HUDEP-2 (cell line): ENCODE results near the gene TSC22D1.
"Not testable (repeated sequence)": the region's sequence is repeated elsewhere in the genome, so short reads cannot be mapped to it uniquely, and the experiment has no call there.

ENCODE experiments used
- DNase-seq, 76 experiments: peaks; one replicate each; lab custom pipeline; 2025; ENCODE audit not compliant: unreplicated experiment in 76 of 76; lab: John Stamatoyannopoulos, UW

Gene TSC22D1

DNA sequence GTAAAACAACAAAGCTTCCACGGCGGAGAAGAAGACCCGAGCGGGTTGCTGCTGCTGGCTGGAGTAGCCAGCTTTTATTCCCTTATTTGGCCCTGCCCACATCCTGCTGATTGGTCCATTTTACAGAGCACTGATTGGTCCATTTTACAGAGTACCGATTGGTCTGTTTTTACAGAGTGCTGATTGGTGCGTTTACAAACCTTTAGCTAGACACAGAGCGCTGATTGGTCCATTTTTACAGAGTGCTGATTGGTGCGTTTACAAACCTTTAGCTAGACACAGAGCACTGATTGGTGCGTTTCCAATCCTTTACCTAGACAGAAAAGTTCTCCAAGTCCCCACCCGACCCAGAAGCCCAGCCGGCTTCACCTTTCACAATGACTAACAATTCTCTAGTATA lies 119.9 kb downstream of the TSC22D1 start:
- DNase-seq = not testable (repeated sequence)

DNA sequence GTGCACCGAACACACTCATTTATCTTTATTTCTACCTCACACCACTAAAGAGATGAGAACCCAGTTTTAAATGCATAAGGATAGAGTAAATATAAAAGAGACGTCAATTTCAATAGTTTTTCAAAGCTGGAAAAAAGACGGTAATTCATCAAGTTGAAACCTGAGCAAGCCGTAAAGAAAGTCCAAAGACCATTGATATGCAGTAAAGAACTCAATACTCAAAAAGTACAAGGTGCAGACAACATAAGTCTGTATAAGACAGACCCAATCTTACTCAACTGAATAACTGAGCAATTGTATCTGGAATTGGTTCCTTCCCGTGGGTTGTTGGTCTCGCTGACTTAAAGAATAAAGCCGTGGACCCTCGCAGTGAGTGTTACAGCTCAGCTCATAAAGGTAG lies 120.4 kb downstream of the TSC22D1 start:
- no peak for DNase-seq

DNA sequence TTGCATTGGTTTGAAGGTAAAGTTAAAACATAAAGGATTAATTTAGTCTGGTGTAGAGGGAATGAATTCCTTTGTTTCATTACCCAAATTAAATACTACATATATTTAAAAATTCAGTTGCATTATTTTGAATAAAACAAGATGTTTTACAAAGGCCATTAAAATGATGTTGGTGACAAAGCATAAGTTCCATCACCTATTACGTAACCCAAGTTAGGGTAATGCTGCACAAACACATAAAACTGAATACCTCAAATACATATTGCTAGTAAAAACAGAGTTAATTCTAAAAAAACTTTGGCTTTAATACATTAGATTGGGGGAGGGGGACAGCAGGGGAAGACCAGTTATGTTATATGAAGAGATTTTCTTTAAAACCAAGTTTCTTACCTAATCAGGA lies 122.2 kb downstream of the TSC22D1 start:
- DNase-seq = no peak

GRCh38 chr13:44453069-44453468 lies 123.1 kb downstream of the TSC22D1 start:
- DNase-seq = no peak

DNA sequence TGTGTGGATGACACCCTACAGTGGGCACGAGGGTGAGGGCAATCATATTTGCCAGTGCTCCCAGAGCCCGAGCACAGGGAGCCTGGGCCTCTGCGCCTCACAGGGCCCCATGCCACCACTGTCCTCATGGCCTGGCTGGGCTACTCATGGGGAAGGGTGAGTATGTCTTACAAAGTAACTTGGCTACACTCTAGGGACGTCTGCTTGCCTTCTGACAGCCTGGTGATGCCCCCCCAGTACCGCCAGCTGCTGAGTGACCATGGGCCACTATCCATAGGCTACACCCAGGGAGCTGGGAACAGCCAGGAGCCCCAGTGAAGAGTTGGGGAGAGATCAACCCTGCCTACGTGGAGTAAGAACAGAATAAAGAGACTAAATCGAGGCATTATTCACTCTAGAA lies 123.7 kb downstream of the TSC22D1 start:
- no peak for DNase-seq

DNA sequence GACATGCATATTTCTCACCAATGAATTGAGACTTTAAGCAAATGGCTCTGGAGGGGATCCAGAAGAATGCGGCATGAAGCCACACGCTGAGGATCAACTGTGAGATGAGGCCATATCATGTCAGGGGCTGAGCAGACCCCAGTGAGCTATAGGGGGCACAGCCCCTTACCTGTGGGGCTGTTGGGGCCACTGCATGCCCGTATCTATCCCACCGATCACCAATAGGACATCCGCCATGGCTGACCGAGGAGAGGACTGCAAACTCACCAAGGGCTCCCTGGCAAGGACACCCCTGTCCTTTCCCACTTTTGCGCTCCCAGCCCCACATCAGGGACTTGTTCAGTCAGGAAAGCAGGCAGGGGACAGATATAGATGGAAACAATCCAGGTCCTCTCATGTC lies 124.5 kb downstream of the TSC22D1 start:
- no peak for DNase-seq

DNA sequence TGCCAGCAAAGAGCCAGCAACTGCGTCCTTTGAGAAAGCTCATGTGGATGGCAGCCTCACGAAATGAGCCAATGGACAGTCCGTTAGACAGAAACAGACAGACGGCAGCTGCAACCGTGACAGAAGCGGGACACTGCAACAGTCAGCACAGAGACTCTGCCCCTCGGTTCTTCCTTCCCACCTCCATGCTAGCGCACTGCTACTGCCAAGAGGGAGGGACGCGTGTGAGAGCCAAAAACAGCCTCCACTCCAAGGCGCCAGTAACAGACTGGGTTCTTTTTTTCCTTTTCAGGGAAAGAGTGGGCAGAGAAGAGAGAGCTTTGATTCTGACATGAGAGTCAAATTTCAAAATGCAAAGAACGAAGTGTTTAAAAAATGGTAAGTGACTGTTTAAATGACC lies 125.0 kb downstream of the TSC22D1 start:
- no peak for DNase-seq

DNA sequence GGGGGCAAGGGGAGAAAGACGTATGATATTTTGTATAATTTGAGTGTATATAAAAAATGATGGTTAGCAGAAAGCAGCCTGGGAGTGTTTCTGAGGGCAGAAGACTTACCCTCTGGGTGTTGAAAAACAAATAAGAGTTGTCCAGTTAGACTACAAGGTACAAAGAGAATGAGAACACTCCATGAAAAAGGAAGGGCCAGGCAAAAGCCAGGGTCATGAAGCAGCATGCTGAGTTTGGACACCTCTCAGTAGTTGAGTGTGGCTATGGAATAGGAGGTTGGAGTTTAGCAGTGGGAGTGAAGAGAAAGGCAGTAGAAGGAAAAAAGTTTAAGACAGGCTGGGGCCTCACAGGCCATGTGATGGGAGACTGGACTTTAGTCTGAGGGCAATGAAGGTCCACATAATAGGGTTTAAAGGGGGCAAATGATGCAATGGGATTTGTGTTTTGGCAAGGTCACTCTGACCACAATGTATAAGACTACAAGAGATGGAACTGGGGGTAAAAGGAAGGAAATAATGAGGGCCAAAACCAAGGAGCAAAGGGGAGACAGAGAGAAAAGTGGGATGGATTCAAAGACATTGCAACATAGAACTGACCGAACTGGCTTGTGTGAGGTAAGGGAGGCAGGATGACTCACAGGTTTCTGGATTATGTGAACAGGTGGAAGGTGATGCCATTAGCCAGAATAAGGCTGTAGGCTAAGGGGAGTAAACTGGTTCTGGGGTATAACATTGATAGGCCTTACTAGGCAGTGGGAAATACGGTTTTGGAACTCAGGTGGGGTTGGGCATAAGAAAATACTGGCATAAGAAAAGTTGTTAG lies 125.9 kb downstream of the TSC22D1 start:
- DNase-seq = no peak

DNA sequence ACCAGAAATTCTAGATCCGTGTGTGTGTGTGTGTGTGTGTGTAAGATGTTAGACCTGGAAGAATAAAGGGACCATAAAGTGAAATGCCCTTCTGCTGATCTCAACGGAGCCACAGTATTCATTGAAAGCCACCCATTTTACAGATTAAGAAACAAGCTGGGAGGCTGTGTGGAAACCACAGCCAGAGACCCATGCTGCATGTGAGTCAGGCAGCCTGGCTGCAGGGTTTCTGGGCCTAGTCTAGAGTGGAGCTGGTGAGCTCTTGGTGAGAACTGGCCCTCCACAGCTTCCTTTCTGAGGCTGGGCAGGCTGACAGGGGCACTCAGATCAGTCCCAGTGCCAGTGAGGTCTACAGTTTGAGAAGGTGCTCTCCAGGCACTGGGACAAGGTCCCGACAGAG lies 127.3 kb downstream of the TSC22D1 start:
- DNase-seq = no peak

DNA sequence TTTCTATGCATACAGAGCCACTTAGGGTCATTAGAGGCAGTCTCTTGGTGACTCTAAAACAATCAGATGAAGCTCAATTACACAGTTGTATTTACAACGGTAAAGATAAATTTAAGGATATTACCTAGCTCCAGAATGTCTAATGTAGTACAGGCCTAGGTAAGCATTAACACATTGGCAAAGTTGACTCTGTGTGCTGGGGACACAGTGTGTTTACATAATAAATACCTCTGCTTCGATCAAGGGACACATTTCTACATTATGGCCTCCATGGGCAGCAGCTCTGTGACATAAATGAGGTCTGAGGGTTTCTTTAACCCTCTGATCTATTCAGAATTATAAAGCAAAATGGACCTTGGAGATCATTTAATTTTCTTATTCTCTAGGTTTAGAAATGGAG lies 127.8 kb downstream of the TSC22D1 start:
- DNase-seq = no peak

GRCh38 chr13:44447783-44448321 lies 128.3 kb downstream of the TSC22D1 start:
- DNase-seq = no peak

- DNase-seq = no peak
Observed at GRCh38 chr13:44440046-44440608, 136.0 kb downstream of the TSC22D1 start.

DNA sequence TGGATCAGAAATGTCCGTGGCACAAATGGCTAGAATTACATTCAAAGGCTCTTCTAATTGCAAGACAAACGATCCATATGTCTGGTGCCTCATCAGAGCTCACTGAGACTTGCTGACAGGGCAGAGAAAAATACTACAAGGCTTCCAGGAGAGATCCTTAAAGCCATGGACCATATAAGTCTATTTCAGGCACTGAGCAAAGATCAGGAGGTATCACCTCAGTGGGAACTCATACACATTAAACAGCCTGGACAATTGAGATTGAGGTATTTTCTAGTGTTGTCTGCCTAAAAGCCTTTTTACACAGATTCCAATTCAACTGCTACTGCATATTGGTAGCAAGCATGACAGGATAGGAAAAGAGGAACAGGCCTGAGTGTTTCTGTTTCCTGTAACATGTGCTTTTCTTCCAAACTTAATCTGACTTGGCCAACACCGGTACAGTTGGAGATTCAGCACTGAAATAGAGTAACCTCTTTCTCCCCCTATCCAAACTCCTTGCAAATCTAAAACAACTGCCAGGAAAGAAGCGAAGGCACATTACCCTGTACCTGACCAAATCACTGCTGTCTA lies 136.6 kb downstream of the TSC22D1 start:
- DNase-seq = no peak

GRCh38 chr13:44438234-44438579 lies 137.9 kb downstream of the TSC22D1 start:
- no peak for DNase-seq

- DNase-seq = peak in 28 of 76 experiments; percentile 2 to 69 (median 42)
Observed at GRCh38 chr13:44437356-44438233, 138.5 kb downstream of the TSC22D1 start.

DNA sequence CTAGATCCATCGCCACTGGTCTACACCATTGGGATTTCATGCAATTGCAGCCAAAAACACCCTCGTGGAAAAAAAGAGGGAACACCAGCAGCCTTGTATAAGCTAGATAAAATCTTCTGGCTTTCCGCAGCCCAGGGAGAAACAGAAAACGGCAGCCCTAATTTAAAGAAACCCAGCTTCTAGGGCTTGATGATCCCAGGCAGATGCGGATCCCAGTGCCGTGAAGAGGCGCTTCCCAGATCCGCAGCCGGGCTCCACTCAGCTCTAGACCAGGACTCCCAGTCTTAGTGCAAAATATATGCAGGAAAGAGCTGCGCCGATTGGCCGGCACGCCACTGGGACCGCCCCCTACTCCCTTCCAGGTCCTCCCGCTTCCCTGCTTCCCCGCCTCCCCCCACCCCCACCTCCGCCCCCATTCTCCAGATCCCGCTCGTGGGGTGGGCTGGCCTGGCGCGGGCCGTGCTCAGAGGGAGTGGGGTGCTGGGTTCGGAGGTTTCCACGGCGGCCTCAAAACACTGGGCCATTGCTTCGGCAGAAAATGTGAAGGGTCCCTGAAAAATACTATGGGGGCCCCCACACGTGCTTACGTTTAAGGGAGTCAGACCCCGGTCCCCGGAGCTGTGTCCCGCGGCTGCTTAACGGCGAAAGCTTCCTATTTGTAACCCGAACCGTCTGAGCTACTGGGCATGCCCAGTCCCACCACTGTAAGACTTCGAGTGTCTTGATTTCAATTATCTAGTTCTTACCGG lies 139.4 kb downstream of the TSC22D1 start:
- peak in 74 of 76 experiments; percentile 12 to 89 (median 73) for DNase-seq

GRCh38 chr13:44435919-44436510 lies 140.1 kb downstream of the TSC22D1 start:
- no peak for DNase-seq

DNA sequence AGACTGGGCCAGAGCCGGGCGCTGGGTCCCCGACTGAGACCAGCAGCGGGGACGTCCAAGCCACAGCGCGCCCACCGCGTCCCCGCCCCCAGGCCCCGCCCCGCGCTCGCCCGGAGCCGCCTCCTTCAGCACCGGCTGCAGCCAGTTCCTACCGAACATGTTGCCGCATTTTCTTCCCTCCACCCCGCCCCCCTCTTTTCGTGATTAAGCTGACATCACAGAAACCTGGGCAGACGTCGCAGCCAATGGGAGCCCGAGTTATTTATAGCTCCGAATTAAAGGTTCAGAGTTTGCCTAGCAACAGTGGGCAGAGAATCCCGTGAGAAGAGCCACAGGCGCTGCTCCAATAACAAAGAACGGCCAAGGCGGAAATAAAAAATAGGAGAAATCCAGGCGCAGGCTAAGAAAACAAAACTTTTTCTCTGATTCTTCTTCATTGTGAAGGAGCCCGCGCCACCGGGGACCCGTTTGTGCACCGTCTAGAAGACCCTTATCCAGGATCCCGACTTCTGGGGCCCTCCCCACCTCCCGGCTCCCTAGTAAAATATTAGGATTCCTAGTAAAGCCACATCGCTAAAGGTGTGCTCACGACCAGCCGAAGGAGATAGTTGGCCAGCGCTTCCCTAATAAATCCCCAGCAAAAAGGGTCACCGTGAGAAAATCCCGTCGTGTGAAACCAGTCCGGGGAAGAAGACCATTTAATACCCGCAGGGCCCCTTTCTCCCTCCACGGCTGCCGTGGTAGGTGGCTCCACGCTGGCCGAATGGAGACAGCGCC lies 140.8 kb downstream of the TSC22D1 start:
- DNase-seq = peak in 75 of 76 experiments; percentile 17 to 98 (median 94)

DNA sequence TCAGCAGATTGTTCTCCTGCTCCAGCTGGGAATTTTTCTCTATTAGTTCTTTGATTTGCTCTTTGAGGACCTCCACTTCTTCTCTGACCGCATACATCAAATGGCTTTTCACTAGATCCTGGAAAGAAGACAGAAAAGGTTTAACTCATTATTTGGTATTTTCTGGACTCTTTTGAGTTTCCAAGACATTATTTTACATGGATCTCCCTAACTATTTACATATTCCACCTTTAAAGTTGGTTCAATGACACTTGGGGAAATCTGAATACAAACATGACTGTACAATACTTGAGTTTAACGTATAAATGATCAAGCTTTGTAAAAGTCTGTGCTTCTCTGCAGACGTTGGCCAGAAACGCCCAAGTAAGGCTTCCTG lies 141.4 kb downstream of the TSC22D1 start:
- DNase-seq = no peak
